Thyroid gland (tissue), 4 donors: Measurements from ENCODE around the gene TAF6L. TPM values are rescaled to one million over a fixed set of nuclear protein-coding genes. Genes with fewer than 3 reads are reported as not detected.

Experiments used
- DNase-seq, 2 donors: peaks; one replicate each; pipeline ENCODE4 v3.0.0-alpha.2; 2019
- H3K27ac ChIP-seq, 3 donors: fragments of 200-600 bp; sonication (generic); 1 replicate in 2 of 3; 2 replicates in 1 of 3; pipeline ENCODE4 v1.5.1; 2016 to 2019; ENCODE audit warnings: mild to moderate bottlenecking in 1 of 3, moderate library complexity in 1 of 3
- H3K27me3 ChIP-seq: fragments of 200-600 bp; sonication (generic); one replicate; pipeline ENCODE4 v1.5.1; 2019
- H3K36me3 ChIP-seq, 2 donors: fragments of 200-600 bp; sonication (generic); one replicate each; pipeline ENCODE4 v1.5.1; 2016 to 2019
- H3K4me1 ChIP-seq, 2 donors: fragments of 200-600 bp; sonication (generic); one replicate each; pipeline ENCODE4 v1.5.1; 2017 to 2019
- H3K4me3 ChIP-seq, 3 donors: fragments of 200-600 bp; sonication (generic); replicated peaks in 1 of 3; 1 replicate in 2 of 3; 2 replicates in 1 of 3; pipeline ENCODE4 v1.5.1; 2016; ENCODE audit warnings: mild to moderate bottlenecking in 1 of 3
- H3K9me3 ChIP-seq: fragments of 200-600 bp; sonication (generic); one replicate; pipeline ENCODE4 v1.5.1; 2017
- CTCF ChIP-seq, 6 experiments: fragments of 200-600 bp in 3 of 6; fragments of 450-650 bp in 3 of 6; sonication (generic) in 3 of 6; IDR thresholded peaks; one replicate each; pipeline ENCODE4 v1.5.1; 2016 to 2019; ENCODE audit warnings: antibody characterized with exemption in 6 of 6, mild to moderate bottlenecking in 2 of 6, inconsistent platforms in 1 of 6, moderate library complexity in 1 of 6
- POLR2A ChIP-seq, 2 donors: fragments of 450-650 bp; IDR thresholded peaks; one replicate each; pipeline ENCODE4 v1.6.1; 2017; ENCODE audit warnings: antibody characterized with exemption in 2 of 2, mild to moderate bottlenecking in 2 of 2, moderate library complexity in 1 of 2
- WGBS, 2 donors: methylation state at CpG; one replicate each; pipeline ENCODE4 v1.1.5; 2017; 5-methylcytosine and 5-hydroxymethylcytosine counted together
- intact Hi-C: fragments of 100-400 bp; cut with DNase I; formaldehyde crosslinking; loops from one replicate; pipeline ENCODE4 v1.15.1; 2023
- total RNA-seq, 4 donors: library from RNA; depleted of rRNA; stranded (reverse); fragments of >200 nt; gene quantifications; one replicate each; pipeline ENCODE4 v1.2.3, GENCODE V29; 2016

Gene TAF6L
- total RNA-seq, 4 donors from 2014 or later, result 41.2 to 55.0 (median 45.5) TPM

- peak; percentile 98 to 99 for DNase-seq
- Histone ChIP-seq H3K4me1 (peaks cover 24 to 32% of the 10 kb centered on the region in 2 donors), H3K4me3 (peak within 1 kb of the TSS; percentile 25 to 97 (median 45)), H3K27ac (peak within 1 kb of the TSS; percentile 88 to 96 (median 95)), H3K9me3 (no peaks in the 10 kb centered on the region), H3K36me3 (peaks cover 0 to 6% of the 10 kb centered on the region in 2 donors), H3K27me3 (no peaks in the 10 kb centered on the region)
- peak in 4 of 6 experiments; percentile 21 to 48 (median 36) for TF ChIP-seq CTCF (IDR thresholded peaks at IDR 0.05)
- TF ChIP-seq POLR2A (IDR thresholded peaks at IDR 0.05), result peak; percentile 78 to 99
- WGBS, 2 donors, result 0 to 1% methylated on average over 6 to 16 of the region's 88 CpGs
- intact Hi-C loops, result loop anchor here (5.0 to 10.0 kb wide), 2 partner anchors 48 to 75 kb away; partner anchors contain the start of genes STX5, TEX54 and WDR74
These were observed 16.0 kb downstream of the TAF6L start, which contains the start of gene TMEM179B for GRCh38 chr11:62787005-62787759. TSS of gene TMEM179B (plus strand) at chr11:62787402. CDS start at chr11:62787432, 30 bp downstream.

- Histone ChIP-seq H3K4me1 (peaks cover 27 to 36% of the 10 kb centered on the region in 2 donors), H3K4me3 (no peak overlapping the region), H3K36me3 (peaks cover 8 to 10% of the 10 kb centered on the region in 2 donors), H3K27ac (no peak overlapping the region), H3K27me3 (no peaks in the 10 kb centered on the region), H3K9me3 (no peaks in the 10 kb centered on the region)
- DNase-seq, result no peak
- WGBS, 2 donors, result 86 to 87% methylated on average over 5 of the region's 5 CpGs
- TF ChIP-seq CTCF (IDR thresholded peaks at IDR 0.05) (no peak), POLR2A (IDR thresholded peaks at IDR 0.05) (no peak)
- intact Hi-C loops, result loop anchor here (5.0 to 10.0 kb wide), 2 partner anchors 46 to 73 kb away; partner anchors contain the start of genes STX5, TEX54 and WDR74
These were observed 17.8 kb downstream of the TAF6L start for GRCh38 chr11:62788991-62789390.

GRCh38 chr11:62789576-62789975 is 18.4 kb downstream of the TAF6L start:
- no peak for TF ChIP-seq POLR2A (IDR thresholded peaks at IDR 0.05)
- TF ChIP-seq CTCF (IDR thresholded peaks at IDR 0.05), result no peak

GRCh38 chr11:62791501-62792201 is 20.5 kb downstream of the TAF6L start, which contains the start of gene TMEM223:
TSS of gene TMEM223 (minus strand) at chr11:62792006. CDS start at chr11:62791994, 12 bp downstream.
- peak within 1 kb of the TSS; percentile 47 to 82 (median 62) for H3K27ac ChIP-seq
- no peak for TF ChIP-seq CTCF (IDR thresholded peaks at IDR 0.05)
- peak; percentile 26 to 86 for TF ChIP-seq POLR2A (IDR thresholded peaks at IDR 0.05)
- H3K4me3 ChIP-seq, result peak within 1 kb of the TSS; percentile 71 to 89 (median 72)
- peaks cover 20 to 27% of the 10 kb centered on the region in 2 donors for H3K4me1 ChIP-seq
- DNase-seq, result peak; percentile 88 to 90
- peaks cover 34 to 36% of the 10 kb centered on the region in 2 donors for H3K36me3 ChIP-seq
- intact Hi-C loops, result no loop called here
- no peaks in the 10 kb centered on the region for H3K9me3 ChIP-seq
- WGBS, 2 donors, result 1 to 2% methylated on average over 21 to 24 of the region's 58 CpGs
- H3K27me3 ChIP-seq, result no peaks in the 10 kb centered on the region

More at GRCh38 chr11:62789576-62789975, 18.4 kb downstream of the TAF6L start:
- intact Hi-C loops, result loop anchor here (5.0 to 10.0 kb wide), 2 partner anchors 45 to 73 kb away; partner anchors contain the start of genes STX5, TEX54 and WDR74
- H3K9me3 ChIP-seq, result no peaks in the 10 kb centered on the region
- H3K27ac ChIP-seq, result no peak overlapping the region
- H3K4me3 ChIP-seq, result no peak overlapping the region
- H3K36me3 ChIP-seq, result peaks cover 13 to 16% of the 10 kb centered on the region in 2 donors
- WGBS, 2 donors, result 56 to 63% methylated on average over 2 to 3 of the region's 3 CpGs
- peaks cover 27 to 36% of the 10 kb centered on the region in 2 donors for H3K4me1 ChIP-seq
- no peak for DNase-seq
- no peaks in the 10 kb centered on the region for H3K27me3 ChIP-seq
